Activated T-helper 2 cell treated with anti-CD3 and anti-CD28 coated beads, Interferon-gamma antibody, Interleukin-2, Interleukin-4, amounts not matched to agents 10 μg/mL and 5 μg/mL and 100 μg/mL, durations not matched to agents 14 hours and 24 hours and 36 hours (primary cell): Measurements from ENCODE around the gene JCAD. TPM values are rescaled to one million over a fixed set of nuclear protein-coding genes. Genes with fewer than 3 reads are reported as not detected.

Experiments used
- DNase-seq: peaks from one replicate; pipeline ENCODE4 v3.0.0; 2021; ENCODE audit warnings: low spot score
- H3K27ac Mint-ChIP-seq: one replicate; pipeline ENCODE4 v1.8.0; 2021; ENCODE audit warnings: mixed read lengths
- H3K27me3 Mint-ChIP-seq: one replicate; pipeline ENCODE4 v1.8.0; 2021; ENCODE audit warnings: low read depth, mixed read lengths
- H3K36me3 Mint-ChIP-seq: one replicate; pipeline ENCODE4 v1.8.0; 2021; ENCODE audit warnings: low read depth, mixed read lengths
- H3K4me1 Mint-ChIP-seq: one replicate; pipeline ENCODE4 v1.8.0; 2021; ENCODE audit warnings: low read depth, mixed read lengths
- H3K4me3 Mint-ChIP-seq: one replicate; pipeline ENCODE4 v1.8.0; 2021; ENCODE audit warnings: low read depth, mild to moderate bottlenecking, moderate library complexity, mixed read lengths
- H3K9me3 Mint-ChIP-seq: one replicate; pipeline ENCODE4 v1.8.0; 2021; ENCODE audit warnings: mixed read lengths
- intact Hi-C: fragments of 100-400 bp; cut with micrococcal nuclease; formaldehyde crosslinking; loops from one replicate; pipeline ENCODE4 v1.15.1; 2023
- total RNA-seq: library from RNA; stranded (reverse); gene quantifications from 2 replicates; pipeline ENCODE4 v1.2.3, GENCODE V29; 2022

JCAD gene
- total RNA-seq, 1 donor from 2014 or later = 3.4 TPM

DNA sequence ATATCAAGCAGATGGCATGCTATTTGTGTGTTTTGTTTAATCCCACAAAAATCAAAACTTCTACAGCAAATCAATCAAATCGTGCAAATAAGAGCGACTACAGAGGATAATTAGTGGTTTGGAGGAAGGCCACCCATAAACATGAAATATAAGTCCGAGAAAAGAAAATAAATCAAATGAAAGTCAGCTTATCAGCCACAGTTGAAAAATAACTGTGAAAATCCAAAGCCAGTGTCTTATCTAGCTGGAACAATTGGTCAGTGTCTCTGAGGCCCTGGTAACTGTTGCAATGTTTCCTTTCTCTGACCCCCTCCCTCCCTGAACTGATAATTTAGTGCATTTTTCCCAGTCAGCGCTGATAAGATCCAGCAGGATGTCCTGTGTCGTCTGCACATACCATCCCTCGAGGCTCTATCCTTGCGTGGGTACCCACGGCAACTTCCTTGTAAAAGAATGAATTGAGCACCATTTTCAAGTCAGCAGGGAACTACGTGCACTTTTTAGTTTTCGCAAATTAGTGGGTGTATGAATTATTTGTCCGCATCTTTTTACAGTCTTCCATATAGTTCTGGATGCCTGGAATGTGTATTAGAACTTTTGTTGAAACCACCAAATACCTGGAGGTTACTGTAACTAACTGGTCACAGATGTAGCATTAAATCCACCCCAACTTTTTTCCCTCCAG lies 10.8 kb upstream of the JCAD start:
- DNase-seq = no peak
- intact Hi-C loops = no loop called here
- Mint-ChIP-seq H3K27ac (no peak overlapping the region), H3K4me1 (peaks cover 4% of the 10 kb centered on the region), H3K9me3 (no peaks in the 10 kb centered on the region), H3K36me3 (no peaks in the 10 kb centered on the region), H3K4me3 (no peak overlapping the region), H3K27me3 (peaks cover 7% of the 10 kb centered on the region)

DNA sequence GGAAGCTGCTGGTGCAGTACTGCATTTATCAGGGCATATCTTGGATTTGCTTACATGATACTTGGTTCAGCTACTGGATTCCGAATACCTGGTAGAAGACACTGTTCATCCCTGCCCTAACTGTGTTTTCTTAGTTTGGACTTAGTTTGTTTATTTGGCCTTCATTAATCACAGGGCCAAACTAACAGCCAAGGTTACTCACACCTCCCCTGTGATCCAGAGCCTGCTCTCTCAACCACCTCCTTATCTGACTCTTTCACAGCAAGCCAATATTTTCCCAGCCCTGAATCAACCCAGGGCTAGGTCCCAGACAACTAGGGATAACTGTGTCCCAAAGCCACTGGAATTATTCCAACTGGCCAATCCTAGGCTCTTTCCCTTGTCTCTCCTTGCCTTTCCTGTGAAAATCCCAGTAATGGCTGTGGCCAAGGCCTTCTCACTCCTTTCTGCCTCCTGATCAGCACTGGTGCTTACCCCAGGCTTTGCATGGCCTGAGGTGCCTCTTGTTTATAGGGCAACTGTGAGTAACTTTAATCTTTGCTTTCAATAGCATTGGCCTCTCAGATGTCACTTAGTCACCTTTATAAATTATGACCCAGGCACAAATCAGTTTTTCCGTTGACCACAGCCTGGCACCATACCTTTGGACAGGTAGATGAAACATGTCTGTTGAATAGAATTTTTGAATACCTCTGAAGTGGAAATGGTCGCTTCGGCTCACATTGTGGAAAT lies 9.3 kb upstream of the JCAD start:
- intact Hi-C loops = no loop called here
- peaks cover 4% of the 10 kb centered on the region for H3K4me1 Mint-ChIP-seq
- H3K27me3 Mint-ChIP-seq = peaks cover 5% of the 10 kb centered on the region
- no peaks in the 10 kb centered on the region for H3K36me3 Mint-ChIP-seq
- no peaks in the 10 kb centered on the region for H3K9me3 Mint-ChIP-seq
- no peak overlapping the region for H3K27ac Mint-ChIP-seq
- H3K4me3 Mint-ChIP-seq = no peak overlapping the region
- DNase-seq = no peak

DNA sequence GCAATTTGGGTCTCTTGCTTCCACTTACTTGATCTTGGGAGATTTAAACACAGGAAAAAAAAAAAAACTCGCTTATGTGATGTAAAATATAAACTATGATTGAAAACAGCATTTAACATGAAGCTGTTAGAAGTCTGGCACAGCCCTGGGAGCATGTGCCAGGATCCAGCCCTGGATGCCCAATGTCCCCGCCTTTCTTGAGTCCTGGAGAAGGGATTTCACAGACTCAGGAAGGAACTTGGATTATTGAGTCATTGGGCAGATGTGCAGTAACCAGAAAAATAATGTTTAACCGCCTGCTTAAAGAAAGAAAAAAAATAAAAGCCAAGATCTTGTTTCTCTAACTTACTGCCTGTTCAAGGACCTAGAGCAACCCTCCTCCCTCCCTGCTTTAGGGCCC lies 3.7 kb upstream of the JCAD start:
- Mint-ChIP-seq H3K4me3 (no peak overlapping the region), H3K4me1 (peaks cover 20% of the 10 kb centered on the region), H3K27ac (no peak overlapping the region), H3K27me3 (peaks cover 41% of the 10 kb centered on the region), H3K9me3 (no peaks in the 10 kb centered on the region), H3K36me3 (no peaks in the 10 kb centered on the region)
- DNase-seq = no peak
- intact Hi-C loops = no loop called here

DNA sequence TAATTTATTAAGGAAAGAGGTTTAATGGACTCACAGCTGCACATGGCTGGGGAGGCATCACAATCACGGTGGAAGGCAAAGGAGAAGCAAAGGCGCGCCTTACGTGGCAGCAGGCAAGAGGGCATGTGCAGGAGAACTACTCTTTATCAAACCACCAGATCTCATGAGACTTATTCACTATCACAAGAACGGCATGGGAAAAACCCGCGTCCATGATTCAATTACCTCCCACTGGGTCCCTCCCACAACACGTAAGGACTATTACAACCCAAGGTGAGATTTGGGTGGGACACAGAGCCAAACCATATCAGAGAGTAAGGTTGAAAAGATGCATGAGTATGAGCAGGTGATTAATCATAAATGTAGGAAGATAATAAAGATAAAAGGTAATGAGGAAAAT lies 3.2 kb upstream of the JCAD start:
- no peak overlapping the region for H3K27ac Mint-ChIP-seq
- peaks cover 22% of the 10 kb centered on the region for H3K4me1 Mint-ChIP-seq
- no peak for DNase-seq
- H3K36me3 Mint-ChIP-seq = no peaks in the 10 kb centered on the region
- H3K4me3 Mint-ChIP-seq = no peak overlapping the region
- peaks cover 46% of the 10 kb centered on the region for H3K27me3 Mint-ChIP-seq
- intact Hi-C loops = no loop called here
- no peaks in the 10 kb centered on the region for H3K9me3 Mint-ChIP-seq

DNA sequence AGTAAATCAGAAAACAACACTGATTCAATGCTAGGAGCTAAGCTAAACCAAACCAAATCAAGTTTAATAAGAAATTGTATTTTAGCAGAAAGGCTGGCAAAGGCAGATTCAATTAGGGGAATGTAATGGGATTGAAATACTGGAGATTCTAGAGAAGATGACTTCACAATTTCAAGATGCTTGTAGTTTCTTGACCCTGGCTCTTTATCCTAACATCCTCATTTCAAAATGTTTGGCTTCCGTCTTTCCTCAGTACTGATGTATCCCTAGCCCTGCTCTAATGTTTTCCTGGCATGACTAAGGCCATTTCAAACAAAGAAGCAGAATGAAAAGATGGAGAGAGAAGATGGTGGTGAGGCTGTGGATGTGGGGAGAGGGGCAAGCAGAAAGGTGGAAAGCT lies 2.7 kb upstream of the JCAD start:
- intact Hi-C loops = no loop called here
- no peak overlapping the region for H3K27ac Mint-ChIP-seq
- H3K36me3 Mint-ChIP-seq = no peaks in the 10 kb centered on the region
- DNase-seq = no peak
- H3K4me1 Mint-ChIP-seq = peaks cover 22% of the 10 kb centered on the region
- no peaks in the 10 kb centered on the region for H3K9me3 Mint-ChIP-seq
- no peak overlapping the region for H3K4me3 Mint-ChIP-seq
- peaks cover 47% of the 10 kb centered on the region for H3K27me3 Mint-ChIP-seq

DNA sequence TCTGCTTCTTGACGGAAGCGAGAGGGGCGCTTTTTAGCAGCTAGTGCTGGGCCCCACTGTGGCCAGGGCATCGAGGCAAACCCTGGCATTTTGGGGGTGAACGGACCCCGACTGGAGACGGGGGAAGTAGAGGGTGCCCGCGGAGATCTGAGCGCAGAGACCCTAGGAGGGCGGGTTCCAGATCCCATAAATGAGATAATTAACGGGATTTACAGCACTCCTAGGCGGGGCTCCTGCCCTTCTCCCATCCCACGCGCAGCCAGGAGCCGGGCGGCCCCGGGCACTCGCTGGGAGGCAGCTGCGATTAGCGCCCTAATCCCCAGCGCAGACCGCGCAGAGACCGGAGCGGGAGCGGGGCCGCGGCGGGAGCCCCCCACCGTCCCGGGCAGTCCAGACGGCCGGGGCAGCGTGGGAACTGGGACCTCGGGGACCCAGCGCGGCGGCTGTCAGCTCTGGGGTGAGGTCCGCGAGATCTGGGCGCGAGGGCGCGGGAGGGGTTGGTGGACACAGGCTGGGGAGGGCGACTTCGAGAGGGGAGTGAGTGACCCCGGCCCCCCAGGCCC lies 735 bp downstream of the JCAD start:
- peak overlapping the region; percentile 73 for H3K4me3 Mint-ChIP-seq
- no peaks in the 10 kb centered on the region for H3K9me3 Mint-ChIP-seq
- H3K36me3 Mint-ChIP-seq = no peaks in the 10 kb centered on the region
- H3K27me3 Mint-ChIP-seq = peaks cover 47% of the 10 kb centered on the region
- H3K4me1 Mint-ChIP-seq = peaks cover 33% of the 10 kb centered on the region
- DNase-seq = no peak
- no peak overlapping the region for H3K27ac Mint-ChIP-seq
- intact Hi-C loops = no loop called here

DNA sequence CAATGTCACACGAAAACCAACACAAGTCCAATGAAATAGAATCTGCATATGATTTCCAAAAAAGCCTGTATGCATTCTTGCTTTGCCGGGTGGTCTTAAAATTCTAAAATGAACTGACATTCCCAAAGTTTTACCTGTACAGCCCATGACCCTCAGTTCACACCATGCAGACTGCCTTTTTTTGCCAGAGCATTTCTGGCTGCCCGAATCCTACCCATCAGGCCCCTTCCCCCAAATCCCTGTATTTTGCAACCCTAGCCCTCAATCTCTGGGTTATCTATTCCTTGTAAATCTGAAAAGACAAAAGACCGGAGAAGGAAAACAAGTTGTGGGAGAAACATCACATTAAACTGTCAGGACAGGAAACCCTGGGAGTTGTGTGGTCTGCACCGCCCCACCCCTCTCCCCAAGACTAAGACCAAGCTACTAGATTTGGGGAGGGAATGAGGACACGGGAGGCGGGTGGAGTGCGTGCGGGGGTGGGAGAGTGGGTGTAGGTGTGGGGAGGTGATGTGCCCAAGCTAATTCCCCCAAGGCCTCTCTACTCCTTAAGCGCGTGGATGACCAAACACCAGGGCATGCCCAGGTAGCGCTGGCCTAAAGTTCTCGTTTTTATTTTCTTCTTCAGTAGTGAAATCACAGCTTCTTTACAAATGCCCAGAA lies 1.4 kb downstream of the JCAD start:
- Mint-ChIP-seq H3K4me1 (peaks cover 33% of the 10 kb centered on the region), H3K36me3 (no peaks in the 10 kb centered on the region), H3K9me3 (no peaks in the 10 kb centered on the region), H3K27ac (no peak overlapping the region), H3K4me3 (peak overlapping the region; percentile 73), H3K27me3 (peaks cover 41% of the 10 kb centered on the region)
- DNase-seq = no peak
- intact Hi-C loops = no loop called here

DNA sequence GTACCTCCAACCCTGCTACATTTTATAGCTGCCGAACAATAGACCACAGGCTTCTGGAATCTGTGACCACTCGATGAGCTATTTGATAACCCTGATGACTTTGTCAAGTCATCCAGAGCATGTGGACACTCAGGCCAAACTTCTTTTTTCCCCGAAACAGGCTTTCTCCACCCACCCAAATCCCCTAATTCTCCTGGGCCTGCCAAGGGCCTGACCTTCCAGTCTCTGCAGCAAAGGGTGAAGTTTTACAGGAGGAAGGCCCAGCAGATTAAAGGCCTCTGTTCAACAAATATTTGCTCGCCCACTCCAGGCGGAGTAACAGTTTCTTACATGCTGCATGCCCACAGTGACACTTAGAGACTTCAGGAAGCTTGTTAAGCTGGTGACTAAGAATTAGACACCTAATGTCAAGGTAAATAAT lies 2.0 kb downstream of the JCAD start:
- H3K9me3 Mint-ChIP-seq = no peaks in the 10 kb centered on the region
- DNase-seq = no peak
- peak overlapping the region; percentile 73 for H3K4me3 Mint-ChIP-seq
- no peak overlapping the region for H3K27ac Mint-ChIP-seq
- peaks cover 29% of the 10 kb centered on the region for H3K4me1 Mint-ChIP-seq
- intact Hi-C loops = no loop called here
- H3K27me3 Mint-ChIP-seq = peaks cover 35% of the 10 kb centered on the region
- no peaks in the 10 kb centered on the region for H3K36me3 Mint-ChIP-seq

DNA sequence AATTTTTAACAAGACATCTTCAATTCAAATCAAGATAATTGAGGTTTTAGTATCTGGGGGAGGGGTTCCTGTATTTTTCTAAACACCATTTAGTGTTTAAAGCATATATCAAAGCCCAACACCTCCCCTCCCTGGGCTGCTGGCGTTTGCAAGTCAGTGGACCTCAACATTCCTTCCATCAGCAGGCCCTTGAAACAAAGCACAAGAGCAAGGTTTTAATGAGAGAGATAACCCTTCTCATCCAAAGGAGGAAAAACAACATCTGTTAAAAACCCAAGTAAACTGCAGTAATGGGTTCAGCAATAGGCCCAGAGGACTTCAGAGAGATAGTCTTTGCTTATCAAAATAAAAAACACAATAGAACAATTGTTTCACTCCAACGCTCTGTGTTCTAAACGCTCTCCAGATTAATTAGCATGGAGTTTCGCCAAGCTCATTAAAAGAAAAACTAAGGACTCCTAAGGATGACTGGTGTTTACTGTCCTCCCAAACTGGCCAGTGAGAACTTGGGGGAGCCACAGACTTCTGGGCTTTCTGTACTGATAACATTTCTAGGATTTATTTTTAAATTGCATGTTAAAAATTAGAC lies 2.5 kb downstream of the JCAD start:
- no peak for DNase-seq
- Mint-ChIP-seq H3K4me1 (peaks cover 23% of the 10 kb centered on the region), H3K27ac (no peak overlapping the region), H3K27me3 (peaks cover 32% of the 10 kb centered on the region), H3K4me3 (no peak overlapping the region), H3K36me3 (no peaks in the 10 kb centered on the region), H3K9me3 (no peaks in the 10 kb centered on the region)
- intact Hi-C loops = no loop called here

DNA sequence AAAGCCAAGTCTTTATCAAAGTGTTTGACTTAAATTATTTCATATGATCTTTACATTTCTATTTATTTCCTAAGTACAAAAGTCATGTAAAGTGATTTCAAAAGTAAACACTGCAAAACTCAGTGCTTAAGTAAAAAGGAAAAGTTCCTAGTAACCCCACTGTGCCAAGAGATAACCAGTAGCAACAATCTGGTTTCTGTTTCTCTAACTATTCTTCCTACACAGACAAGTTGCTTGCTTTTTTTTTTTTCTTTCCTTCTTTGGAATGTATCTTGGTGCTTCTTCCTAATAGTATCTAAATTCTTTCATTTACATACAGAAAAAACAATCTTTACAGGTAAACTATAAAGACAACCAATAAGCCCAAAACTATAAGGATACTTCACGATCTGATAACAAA lies 3.1 kb downstream of the JCAD start:
- H3K9me3 Mint-ChIP-seq = no peaks in the 10 kb centered on the region
- intact Hi-C loops = no loop called here

DNA sequence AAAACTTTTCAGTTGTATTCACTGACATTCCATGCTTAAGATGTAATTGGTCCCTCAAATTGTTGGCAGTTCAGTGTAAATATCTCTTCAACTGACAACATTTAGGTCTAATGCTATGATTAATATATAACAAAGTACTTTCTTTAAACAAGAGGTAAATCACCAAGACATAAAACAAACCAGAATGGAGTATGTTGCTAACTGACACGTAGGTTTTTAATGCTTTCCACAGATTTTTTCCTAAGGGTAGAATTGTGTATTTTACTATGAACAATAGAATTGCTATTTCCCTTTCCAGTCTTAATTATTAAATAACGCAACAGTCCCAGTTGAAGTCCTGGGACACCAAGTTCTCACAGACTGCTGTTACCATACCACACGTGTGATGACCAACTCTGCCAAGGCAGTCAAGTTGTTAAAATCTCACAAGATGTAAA lies 4.1 kb downstream of the JCAD start:
- no peak for DNase-seq
- H3K27ac Mint-ChIP-seq = no peak overlapping the region

More for the DNA sequence above, 3.1 kb downstream of the JCAD start:
- Mint-ChIP-seq H3K36me3 (no peaks in the 10 kb centered on the region), H3K27me3 (peaks cover 29% of the 10 kb centered on the region), H3K27ac (no peak overlapping the region), H3K4me1 (peaks cover 25% of the 10 kb centered on the region), H3K4me3 (no peak overlapping the region)
- no peak for DNase-seq

DNA sequence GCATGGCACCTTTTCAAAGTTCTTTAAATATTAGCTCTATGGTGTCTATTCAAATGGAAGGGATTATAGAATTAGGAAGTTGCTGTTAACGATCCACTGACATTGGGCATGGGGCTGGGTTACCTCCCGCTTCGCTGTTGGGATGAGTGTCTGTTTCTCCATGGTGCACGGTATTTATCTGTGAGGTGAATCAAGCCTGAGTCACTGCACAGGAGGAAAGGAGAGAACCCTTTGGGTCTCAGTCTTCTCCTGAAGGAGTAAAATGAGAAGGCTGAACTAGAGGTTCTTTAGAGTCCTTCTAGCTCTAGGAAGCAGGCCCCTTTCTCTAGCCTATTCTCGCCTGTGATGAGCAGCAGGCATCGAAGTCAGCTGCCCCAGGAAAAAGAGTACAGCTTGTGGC lies 7.3 kb downstream of the JCAD start:
- H3K4me1 Mint-ChIP-seq = peaks cover 42% of the 10 kb centered on the region
- peaks cover 12% of the 10 kb centered on the region for H3K27me3 Mint-ChIP-seq
- no peak overlapping the region for H3K27ac Mint-ChIP-seq
- H3K4me3 Mint-ChIP-seq = no peak overlapping the region
- intact Hi-C loops = no loop called here
- H3K36me3 Mint-ChIP-seq = no peaks in the 10 kb centered on the region
- H3K9me3 Mint-ChIP-seq = no peaks in the 10 kb centered on the region
- no peak for DNase-seq

More for the DNA sequence above, 4.1 kb downstream of the JCAD start:
- H3K4me3 Mint-ChIP-seq = no peak overlapping the region
- no peaks in the 10 kb centered on the region for H3K9me3 Mint-ChIP-seq
- H3K4me1 Mint-ChIP-seq = peaks cover 28% of the 10 kb centered on the region
- no peaks in the 10 kb centered on the region for H3K36me3 Mint-ChIP-seq
- H3K27me3 Mint-ChIP-seq = peaks cover 24% of the 10 kb centered on the region
- intact Hi-C loops = no loop called here
